Embryonic facial prominence (tissue), 1 donor: Measurements from ENCODE around the gene SLC22A1.
"Not testable (repeated sequence)": the region's sequence is repeated elsewhere in the genome, so short reads cannot be mapped to it uniquely, and the experiment has no call there.

Experiments
- DNase-seq: peaks from one replicate; pipeline ENCODE4 v3.0.0-alpha.2; 2016; ENCODE audit errors: extremely low spot score

The SLC22A1 gene

GRCh38 chr6:160121558-160121957 is at the start of gene SLC22A1:
Gene SLC22A1, plus strand, starts transcription at chr6:160121815. Its CDS starts 121 bp downstream, at chr6:160121936.
- no peak for DNase-seq

DNA sequence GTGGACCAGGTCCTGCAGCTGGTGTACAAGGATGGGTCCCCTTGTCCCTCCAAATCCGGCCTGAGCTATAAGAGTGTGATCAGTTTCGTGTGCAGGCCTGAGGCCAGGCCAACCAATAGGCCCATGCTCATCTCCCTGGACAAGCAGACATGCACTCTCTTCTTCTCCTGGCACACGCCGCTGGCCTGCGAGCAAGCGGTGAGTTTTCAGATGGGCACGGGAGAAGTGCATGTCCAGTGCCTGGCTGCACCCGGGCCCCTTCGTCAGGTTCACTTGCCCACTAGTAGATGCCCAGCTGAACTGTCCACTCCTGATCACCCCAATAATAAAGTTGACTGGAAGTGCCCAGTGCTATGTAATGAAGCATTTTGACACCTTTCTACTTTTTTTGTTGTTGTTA is 48.3 kb upstream of the SLC22A1 start:
- no peak for DNase-seq

DNA sequence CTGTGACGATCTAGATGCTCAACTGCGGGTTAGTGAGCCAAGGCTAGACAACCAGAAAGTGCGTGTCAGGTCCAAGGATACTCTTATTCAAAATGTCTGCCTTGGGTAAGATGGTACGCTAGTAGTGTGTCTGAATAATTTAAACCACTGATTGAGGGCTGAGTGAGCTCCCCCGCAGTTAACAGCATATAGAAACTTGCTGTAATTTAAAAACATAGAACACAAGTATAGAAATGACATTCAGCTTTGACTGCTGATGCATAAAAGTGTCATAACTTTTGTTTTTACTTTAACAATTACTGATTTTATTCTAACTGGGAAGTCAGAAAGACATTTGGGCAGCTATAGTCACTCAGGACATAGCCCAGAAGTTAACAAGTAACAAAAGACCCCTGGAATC is 45.6 kb upstream of the SLC22A1 start:
- DNase-seq, result no peak

DNA sequence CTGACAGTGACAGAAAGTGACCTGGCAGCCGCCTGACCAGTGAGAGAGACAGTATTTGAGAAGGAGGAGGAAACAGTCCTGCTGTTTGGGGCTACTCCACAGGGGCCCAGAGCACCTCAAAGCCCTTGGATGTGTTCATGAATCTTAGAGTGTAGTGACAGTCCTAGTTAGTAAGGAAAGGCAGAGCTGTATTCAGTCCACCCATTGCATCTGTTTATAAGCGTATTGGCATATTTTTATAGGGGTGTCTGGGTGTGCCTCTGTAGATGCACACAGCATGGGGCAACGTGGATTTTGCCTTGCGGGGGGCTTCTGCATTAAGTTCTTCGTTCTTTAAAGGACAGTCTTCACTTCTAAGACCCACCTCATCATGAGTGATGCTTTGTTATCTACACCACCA is 44.6 kb upstream of the SLC22A1 start:
- no peak for DNase-seq

GRCh38 chr6:160077526-160077925 is 44.1 kb upstream of the SLC22A1 start:
- DNase-seq, result no peak

DNA sequence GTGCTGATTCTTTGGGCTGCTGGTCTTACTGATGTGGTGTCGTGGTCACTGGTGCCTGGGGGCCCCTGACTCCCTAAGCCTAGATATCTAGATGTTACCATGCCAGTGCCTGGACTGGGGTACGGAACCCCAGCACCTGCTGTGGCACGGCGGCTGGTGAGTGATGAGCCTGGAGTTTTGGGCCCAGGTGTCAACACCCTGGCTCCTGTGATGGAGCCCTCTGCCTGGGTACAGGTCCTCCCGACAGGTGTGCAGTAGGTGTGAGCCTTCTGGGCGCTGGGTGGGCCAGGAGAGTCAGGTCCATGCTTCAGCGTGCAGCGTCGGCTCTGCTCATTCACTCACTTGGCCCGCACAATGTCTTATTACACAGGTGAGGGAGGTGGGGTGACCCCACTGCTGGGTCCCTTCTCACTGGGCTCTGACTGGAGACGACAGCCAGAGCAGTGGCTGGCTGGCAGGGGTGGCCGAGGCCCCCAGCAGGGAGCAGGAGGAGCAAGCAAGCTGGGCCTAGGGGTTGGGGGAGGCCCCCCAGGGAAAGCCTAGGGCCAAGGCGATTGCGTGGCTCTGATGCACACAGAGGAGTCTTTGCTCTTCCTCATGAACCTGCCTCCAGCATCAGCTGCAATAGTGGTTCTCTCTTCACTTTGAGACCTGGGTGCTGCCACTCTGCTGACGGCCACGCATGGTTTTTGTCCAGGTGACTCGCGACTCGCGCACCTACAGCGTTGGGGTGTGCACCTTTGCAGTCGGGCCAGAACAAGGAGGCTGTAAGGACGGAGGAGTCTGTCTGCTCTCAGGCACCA is 42.5 kb upstream of the SLC22A1 start:
- DNase-seq, result no peak

DNA sequence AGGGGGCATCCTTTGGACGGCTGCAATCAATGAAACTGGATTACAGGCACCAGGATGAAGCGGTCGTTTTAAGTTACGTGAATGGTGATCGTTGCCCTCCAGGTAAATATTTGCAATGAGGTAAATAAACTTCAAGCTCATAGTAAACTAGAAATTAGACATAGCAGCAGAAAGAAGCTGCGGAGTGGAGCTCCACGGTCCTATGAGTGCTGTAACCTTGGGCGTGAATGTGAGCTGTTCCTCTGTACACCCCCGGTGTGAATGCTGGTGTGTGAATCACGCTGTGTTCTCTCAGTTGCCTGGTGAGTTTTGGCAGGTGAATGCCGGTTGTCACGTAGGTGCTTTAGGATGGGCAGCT is 42.0 kb upstream of the SLC22A1 start:
- no peak for DNase-seq

- DNase-seq, result no peak
Measured at GRCh38 chr6:160080097-160080496, 41.5 kb upstream of the SLC22A1 start.

DNA sequence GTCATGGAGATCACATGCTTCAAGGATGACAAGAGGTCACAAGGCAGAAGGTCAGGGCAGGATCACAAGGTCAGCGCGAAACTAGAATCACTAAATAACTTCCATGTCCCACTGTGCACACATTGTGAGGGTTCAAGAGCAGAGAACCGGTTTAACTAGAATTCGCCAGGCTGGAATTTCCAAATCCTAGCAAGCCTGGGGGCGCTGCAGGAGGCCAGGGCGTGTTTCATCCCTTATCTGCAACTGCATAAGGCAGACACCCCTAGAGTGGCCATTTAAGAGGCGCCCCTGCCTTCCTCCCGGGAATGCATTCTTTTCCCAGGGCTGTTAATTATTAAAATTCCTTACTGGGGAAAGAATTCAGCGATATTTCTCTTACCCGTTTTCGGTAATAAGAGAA is 40.2 kb upstream of the SLC22A1 start:
- DNase-seq, result no peak

GRCh38 chr6:160082627-160083026 is 39.0 kb upstream of the SLC22A1 start:
- DNase-seq, result no peak

- no peak for DNase-seq
Measured at GRCh38 chr6:160084198-160084776, 37.3 kb upstream of the SLC22A1 start.

DNA sequence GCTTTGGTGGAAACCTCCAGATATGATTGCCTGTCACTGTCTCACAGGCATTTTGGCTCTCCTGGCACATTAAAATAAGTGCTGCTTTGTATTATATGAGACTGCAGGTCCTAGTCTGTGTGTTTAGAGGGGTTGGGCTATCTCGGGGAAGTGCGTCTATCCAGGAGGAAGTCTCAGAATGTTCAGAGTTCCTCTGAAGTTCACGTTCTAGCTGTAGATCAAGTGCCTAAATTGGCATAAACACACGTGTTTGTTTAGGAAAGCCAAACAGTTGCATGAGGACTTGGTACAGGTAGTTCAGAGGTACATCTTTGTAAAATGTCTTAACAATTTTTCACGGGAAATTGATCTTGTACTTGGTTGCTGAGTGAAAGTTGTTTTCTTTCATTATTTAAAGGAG is 36.4 kb upstream of the SLC22A1 start:
- DNase-seq, result no peak

DNA sequence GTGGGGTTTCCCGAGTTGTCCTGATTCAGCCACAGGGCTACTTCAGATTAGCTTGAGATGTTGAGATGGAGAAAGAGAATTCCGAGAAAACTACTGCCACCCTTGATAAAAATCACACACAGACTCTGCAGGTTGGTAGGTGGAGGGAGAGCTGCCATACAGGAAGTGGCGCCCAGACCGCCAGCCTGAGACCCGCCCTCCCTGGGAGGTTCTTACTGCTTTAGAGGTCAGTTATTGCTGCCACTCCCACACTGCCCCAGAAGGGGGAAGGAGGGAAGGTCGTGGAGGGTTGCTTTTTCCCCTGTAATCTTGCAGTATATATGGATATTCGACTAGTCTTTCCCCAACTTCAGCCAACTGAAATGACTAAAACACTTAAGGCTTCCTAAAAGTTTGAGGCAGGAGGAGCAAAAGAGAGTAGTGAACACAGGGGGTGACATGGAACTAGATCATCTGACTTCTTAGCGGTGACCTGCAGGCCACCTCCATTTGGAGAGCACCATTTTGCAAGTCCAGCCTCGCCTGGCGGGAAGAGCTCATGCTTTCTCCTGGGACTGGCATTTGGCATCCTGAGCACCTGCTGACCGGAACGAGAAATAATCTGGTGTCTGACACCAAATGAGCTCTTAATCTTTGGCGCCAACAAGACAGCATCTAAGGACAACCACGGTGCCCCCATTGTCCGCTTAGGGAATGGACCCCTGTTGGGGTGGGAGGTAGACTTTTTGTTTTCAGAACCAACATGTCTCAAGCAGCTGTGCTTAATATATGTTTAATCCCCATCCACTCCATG is 35.7 kb upstream of the SLC22A1 start:
- no peak for DNase-seq

- DNase-seq, result no peak
Measured at GRCh38 chr6:160086754-160087153, 34.9 kb upstream of the SLC22A1 start.

DNA sequence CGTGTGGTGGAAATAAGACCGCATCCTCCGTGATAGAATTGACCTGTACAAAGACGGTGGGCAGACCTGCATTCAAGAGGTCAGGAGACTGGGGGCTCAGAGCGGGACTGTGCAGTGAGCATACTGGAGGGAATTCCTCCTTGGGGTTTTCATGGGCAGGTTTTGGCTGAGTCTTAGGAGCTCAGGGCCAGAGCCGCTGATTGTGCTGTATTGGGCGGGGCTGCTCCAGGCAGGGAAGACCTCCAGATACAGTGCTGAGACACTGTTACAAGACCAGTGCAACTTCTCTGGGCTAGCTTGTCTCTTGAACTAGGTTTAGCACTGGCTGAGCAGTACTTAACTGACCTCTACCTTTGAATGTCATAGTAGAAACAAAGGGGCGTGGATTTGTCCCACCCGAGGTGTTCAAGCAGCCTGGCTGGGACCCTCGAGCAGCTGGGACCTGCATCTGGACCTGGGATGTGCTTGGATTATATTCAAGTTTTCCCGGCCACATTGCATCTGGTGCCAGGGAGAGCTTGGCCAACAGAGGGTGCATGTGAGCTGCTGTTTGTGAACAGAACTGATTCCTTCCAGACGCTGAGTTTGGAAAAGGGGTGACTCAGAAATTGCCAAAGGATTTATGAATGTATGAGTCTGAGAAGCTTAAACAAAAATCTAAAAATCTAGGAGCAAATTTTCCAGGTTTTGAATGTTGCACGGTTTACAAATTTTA is 33.4 kb upstream of the SLC22A1 start:
- peak; percentile 55 for DNase-seq

DNA sequence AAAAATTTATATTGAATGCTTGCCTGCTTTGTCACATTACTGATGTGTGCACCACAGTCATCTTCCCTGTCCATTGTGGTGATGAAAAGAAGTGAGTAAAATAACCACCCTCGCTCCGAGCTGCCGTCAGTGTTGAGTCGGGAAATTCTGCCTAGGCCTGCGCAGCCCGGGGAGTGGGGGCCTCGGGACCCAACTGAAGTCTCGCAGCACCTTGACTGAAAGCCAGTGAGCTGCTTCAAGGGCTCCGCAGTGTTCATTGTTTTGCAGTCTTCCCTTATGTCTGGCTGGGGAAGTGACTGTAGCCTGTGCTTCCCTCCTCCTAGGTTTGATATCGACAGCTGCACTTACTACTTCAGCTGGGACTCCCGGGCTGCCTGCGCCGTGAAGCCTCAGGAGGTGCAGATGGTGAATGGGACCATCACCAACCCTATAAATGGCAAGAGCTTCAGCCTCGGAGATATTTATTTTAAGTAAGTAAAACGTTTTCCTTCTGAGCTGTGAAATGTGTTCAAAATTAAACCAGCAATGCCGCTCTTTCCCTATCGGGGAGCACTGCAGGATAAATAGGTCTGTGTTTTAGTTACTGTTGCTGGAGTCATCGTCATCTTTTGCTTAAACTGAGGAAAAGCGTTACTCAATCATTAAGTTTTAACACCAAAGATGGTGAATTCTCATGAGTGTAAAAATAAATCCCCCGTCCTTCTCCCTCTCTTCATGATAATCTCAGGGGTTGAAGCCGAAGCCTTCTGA is 32.7 kb upstream of the SLC22A1 start:
- no peak for DNase-seq

GRCh38 chr6:160089534-160089897 is 32.1 kb upstream of the SLC22A1 start:
- no peak for DNase-seq

DNA sequence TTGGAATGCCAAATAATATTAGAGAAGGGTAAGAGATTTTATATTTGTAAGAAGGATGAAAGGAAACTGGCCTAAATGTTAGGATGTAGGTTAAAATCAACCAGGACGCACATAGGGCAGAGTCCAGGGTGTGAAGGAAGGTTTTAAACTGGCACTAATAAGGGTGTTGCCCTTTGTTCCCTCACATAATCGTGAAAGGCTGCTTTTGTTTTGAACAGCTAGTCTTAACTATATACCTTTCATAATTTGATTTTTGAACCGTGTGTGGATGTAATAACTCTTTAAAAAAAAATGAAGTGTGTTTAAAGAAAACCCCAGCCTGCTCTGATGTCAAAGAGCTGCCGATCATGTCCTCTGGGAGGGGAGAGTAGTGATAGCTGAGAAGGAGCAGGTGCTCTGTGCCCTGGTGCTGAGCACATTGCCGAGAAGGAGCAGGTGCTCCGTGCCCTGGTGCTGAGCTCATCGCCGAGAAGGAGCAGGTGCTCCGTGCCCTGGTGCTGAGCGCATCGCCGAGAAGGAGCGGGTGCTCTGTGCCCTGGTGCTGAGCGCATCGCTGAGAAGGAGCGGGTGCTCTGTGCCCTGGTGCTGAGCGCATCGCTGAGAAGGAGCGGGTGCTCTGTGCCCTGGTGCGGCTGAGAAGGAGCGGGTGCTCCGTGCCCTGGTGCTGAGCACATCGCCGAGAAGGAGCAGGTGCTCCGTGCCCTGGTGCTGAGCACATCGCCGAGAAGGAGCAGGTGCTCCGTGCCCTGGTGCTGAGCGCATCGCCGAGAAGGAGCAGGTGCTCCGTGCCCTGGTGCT is 31.0 kb upstream of the SLC22A1 start:
- not testable (repeated sequence) for DNase-seq

- not testable (repeated sequence) for DNase-seq
Measured at GRCh38 chr6:160092176-160092575, 29.4 kb upstream of the SLC22A1 start.

GRCh38 chr6:160092602-160093001 is 29.0 kb upstream of the SLC22A1 start:
- DNase-seq, result no peak

GRCh38 chr6:160093061-160093460 is 28.6 kb upstream of the SLC22A1 start:
- no peak for DNase-seq
